Natural killer cell (primary cell): ENCODE results near the gene ARL3. TPM values are rescaled to one million over a fixed set of nuclear protein-coding genes. Genes with fewer than 3 reads are reported as not detected.
A peak's percentile ranks its signal among the peaks of the same experiment; 100 is the strongest.

ENCODE experiments used
- ATAC-seq, 3 donors: fragments of 150-1000 bp in 2 of 3; fragments of 200-7000 bp in 1 of 3; cut with Tn5 transposase; 1 replicate in 1 of 3; 2 replicates in 2 of 3; pipeline ENCODE4 v1.10.0; 2021; ENCODE audit warnings: mild to moderate bottlenecking in 2 of 3, moderate library complexity in 2 of 3
- DNase-seq, 2 donors: peaks; one replicate each; pipeline versions ENCODE4 v3.0.0 to v3.0.0-alpha.2; 2013 to 2021; ENCODE audit warnings: mixed read lengths in 1 of 2
- H3K27ac ChIP-seq: one replicate; pipeline ENCODE4 v1.5.1; 2013; ENCODE audit warnings: mild to moderate bottlenecking, low read length
- H3K27me3 ChIP-seq: one replicate; pipeline ENCODE4 v1.6.1; 2013; ENCODE audit warnings: low read length; ENCODE audit not compliant: control insufficient read depth, insufficient read depth
- H3K36me3 ChIP-seq: one replicate; pipeline ENCODE4 v1.6.1; 2013; ENCODE audit warnings: low read length; ENCODE audit not compliant: control insufficient read depth, insufficient read depth
- H3K4me1 ChIP-seq: one replicate; pipeline ENCODE4 v1.6.1; 2013; ENCODE audit warnings: low read length; ENCODE audit not compliant: control insufficient read depth, insufficient read depth
- H3K4me3 ChIP-seq: one replicate; pipeline ENCODE4 v1.5.1; 2013; ENCODE audit warnings: low read length
- H3K9me3 ChIP-seq: one replicate; pipeline ENCODE4 v1.6.1; 2013; ENCODE audit warnings: low read length; ENCODE audit not compliant: control insufficient read depth, insufficient read depth
- H3K27ac Mint-ChIP-seq, 2 donors: one replicate each; pipeline ENCODE4 v1.8.0; 2022; ENCODE audit warnings: mild to moderate bottlenecking in 2 of 2, mixed read lengths in 2 of 2, moderate library complexity in 1 of 2
- H3K27me3 Mint-ChIP-seq, 2 donors: one replicate each; pipeline ENCODE4 v1.8.0; 2022; ENCODE audit warnings: low read depth in 2 of 2, mixed read lengths in 2 of 2
- H3K36me3 Mint-ChIP-seq: one replicate; pipeline ENCODE4 v1.8.0; 2022; ENCODE audit warnings: mixed read lengths
- H3K4me1 Mint-ChIP-seq, 2 donors: one replicate each; pipeline ENCODE4 v1.8.0; 2022; ENCODE audit warnings: mixed read lengths in 2 of 2
- H3K4me3 Mint-ChIP-seq: one replicate; pipeline ENCODE4 v1.8.0; 2022; ENCODE audit warnings: mild to moderate bottlenecking, moderate library complexity, mixed read lengths
- H3K9me3 Mint-ChIP-seq, 2 donors: one replicate each; pipeline ENCODE4 v1.8.0; 2022; ENCODE audit warnings: mixed read lengths in 2 of 2
- CTCF ChIP-seq: fragments of 200-600 bp; IDR thresholded peaks from one replicate; pipeline ENCODE4 v1.8.0; 2022; ENCODE audit warnings: antibody characterized with exemption
- WGBS: methylation state at CpG from one replicate; pipeline ENCODE4 v1.1.7; 2013; ENCODE audit warnings: missing lambda C conversion rate; ENCODE audit not compliant: insufficient coverage; 5-methylcytosine and 5-hydroxymethylcytosine counted together
- intact Hi-C: fragments of 100-400 bp; cut with micrococcal nuclease; formaldehyde crosslinking; loops from one replicate; pipeline ENCODE4 v1.14.2; 2022
- total RNA-seq, 4 donors: library from RNA; stranded (reverse); fragments of 120-200 nt in 1 of 4; gene quantifications; one replicate each; pipeline versions ENCODE4 v1.2.3 to v1.2.4, GENCODE V29; 2013 to 2022

Gene ARL3
- total RNA-seq, 3 donors from 2014 or later (not counting 1 experiment from before 2014, with no cell fraction given): 1.4 to 1.7 (median 1.5) TPM

GRCh38 chr10:102660888-102661657 lies 53.1 kb downstream of the ARL3 start:
- Histone ChIP-seq H3K36me3 (peaks cover 25% of the 10 kb centered on the region), H3K27me3 (no peaks in the 10 kb centered on the region), H3K9me3 (no peaks in the 10 kb centered on the region), H3K27ac (peak overlapping the region; percentile 65), H3K4me3 (peak overlapping the region; percentile 10), H3K4me1 (peaks cover 39% of the 10 kb centered on the region)
- TF ChIP-seq CTCF: no peak
- intact Hi-C loops: loop anchor here (1.0 to 5.0 kb wide), 3 partner anchors 14 to 51 kb away; partner anchors contain the start of genes ARL3 and SFXN2
- 2% methylated on average over 20 of the region's 22 CpGs for WGBS
- Mint-ChIP-seq H3K4me1 (peaks cover 11 to 35% of the 10 kb centered on the region in 2 donors), H3K36me3 (no peaks in the 10 kb centered on the region), H3K9me3 (no peaks in the 10 kb centered on the region), H3K4me3 (peak overlapping the region; percentile 75), H3K27ac (peak overlapping the region; percentile 74 to 89), H3K27me3 (no peaks in the 10 kb centered on the region)
- DNase-seq (peak; percentile 57 to 76), ATAC-seq (peak; percentile 86 to 92 (median 88))

- Histone ChIP-seq H3K4me1 (peaks cover 53% of the 10 kb centered on the region), H3K4me3 (no peak overlapping the region), H3K27me3 (no peaks in the 10 kb centered on the region), H3K27ac (no peak overlapping the region), H3K9me3 (no peaks in the 10 kb centered on the region), H3K36me3 (peaks cover 45% of the 10 kb centered on the region)
- Mint-ChIP-seq H3K27me3 (no peaks in the 10 kb centered on the region), H3K4me3 (no peak overlapping the region), H3K36me3 (no peaks in the 10 kb centered on the region), H3K9me3 (no peaks in the 10 kb centered on the region), H3K4me1 (peaks cover 23 to 47% of the 10 kb centered on the region in 2 donors), H3K27ac (peak overlapping the region; percentile 80 to 85)
- intact Hi-C loops: no loop called here
- 68% methylated on average over 5 of the region's 5 CpGs for WGBS
- TF ChIP-seq CTCF: no peak
- no peak for DNase-seq
- no peak for ATAC-seq
Measured at GRCh38 chr10:102658802-102659201, 55.4 kb downstream of the ARL3 start.

- intact Hi-C loops: no loop called here
- no peaks in the 10 kb centered on the region for H3K9me3 ChIP-seq
- 76% methylated on average over 13 of the region's 13 CpGs for WGBS
- H3K4me3 ChIP-seq: no peak overlapping the region
- Mint-ChIP-seq H3K9me3 (no peaks in the 10 kb centered on the region), H3K27ac (peak overlapping the region; percentile 80 to 85), H3K4me1 (peaks cover 29 to 54% of the 10 kb centered on the region in 2 donors), H3K36me3 (no peaks in the 10 kb centered on the region), H3K4me3 (peak overlapping the region; percentile 17), H3K27me3 (no peaks in the 10 kb centered on the region)
- no peak for TF ChIP-seq CTCF
- DNase-seq (no peak), ATAC-seq (no peak)
- no peak overlapping the region for H3K27ac ChIP-seq
- H3K27me3 ChIP-seq: no peaks in the 10 kb centered on the region
- peaks cover 59% of the 10 kb centered on the region for H3K4me1 ChIP-seq
- peaks cover 49% of the 10 kb centered on the region for H3K36me3 ChIP-seq
Measured at GRCh38 chr10:102657984-102658724, 56.0 kb downstream of the ARL3 start.
